ENCODE measurements around the gene KIRREL3.

DNA sequence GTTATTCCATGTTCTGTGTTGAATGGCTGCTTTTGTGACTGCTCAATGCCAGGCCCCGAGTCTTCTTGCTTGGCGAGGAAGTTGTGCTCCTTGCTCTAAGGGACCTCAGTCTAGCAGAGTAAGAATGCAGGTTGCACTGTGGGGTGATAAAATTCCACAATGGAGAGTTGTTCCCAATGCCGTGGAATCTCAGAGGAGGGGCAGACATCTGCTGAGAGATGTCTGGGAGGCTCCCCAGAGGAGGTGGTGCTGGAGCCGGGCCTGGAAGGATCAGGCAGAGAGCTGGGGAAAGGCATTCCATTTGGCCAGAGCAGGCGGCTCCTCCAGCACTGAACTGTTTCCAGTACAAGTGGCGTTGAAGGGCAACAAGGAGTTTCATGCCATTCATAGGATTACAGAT, 589.9 kb downstream of the KIRREL3 start:
- TF ChIP-seq, protein P1, sequence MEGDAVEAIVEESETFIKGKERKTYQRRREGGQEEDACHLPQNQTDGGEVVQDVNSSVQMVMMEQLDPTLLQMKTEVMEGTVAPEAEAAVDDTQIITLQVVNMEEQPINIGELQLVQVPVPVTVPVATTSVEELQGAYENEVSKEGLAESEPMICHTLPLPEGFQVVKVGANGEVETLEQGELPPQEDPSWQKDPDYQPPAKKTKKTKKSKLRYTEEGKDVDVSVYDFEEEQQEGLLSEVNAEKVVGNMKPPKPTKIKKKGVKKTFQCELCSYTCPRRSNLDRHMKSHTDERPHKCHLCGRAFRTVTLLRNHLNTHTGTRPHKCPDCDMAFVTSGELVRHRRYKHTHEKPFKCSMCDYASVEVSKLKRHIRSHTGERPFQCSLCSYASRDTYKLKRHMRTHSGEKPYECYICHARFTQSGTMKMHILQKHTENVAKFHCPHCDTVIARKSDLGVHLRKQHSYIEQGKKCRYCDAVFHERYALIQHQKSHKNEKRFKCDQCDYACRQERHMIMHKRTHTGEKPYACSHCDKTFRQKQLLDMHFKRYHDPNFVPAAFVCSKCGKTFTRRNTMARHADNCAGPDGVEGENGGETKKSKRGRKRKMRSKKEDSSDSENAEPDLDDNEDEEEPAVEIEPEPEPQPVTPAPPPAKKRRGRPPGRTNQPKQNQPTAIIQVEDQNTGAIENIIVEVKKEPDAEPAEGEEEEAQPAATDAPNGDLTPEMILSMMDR (IDR thresholded peaks at IDR 0.05; ENCODE audit: low read depth, low read length): no peak
- TF ChIP-seq EZH2phosphoT487 (IDR thresholded peaks at IDR 0.05; ENCODE audit: low read depth): no peak
